T-helper 9 cell (primary cell): Measurements from ENCODE around the gene AGFG2.

ENCODE experiments used
- DNase-seq: peaks from one replicate; pipeline ENCODE4 v3.0.0-alpha.2; 2020

Gene AGFG2

GRCh38 chr7:100572949-100573675 is 34.1 kb downstream of the AGFG2 start:
- DNase-seq, result no peak

- DNase-seq, result no peak
These were observed 34.8 kb downstream of the AGFG2 start, which contains the start of gene SAP25 for GRCh38 chr7:100573691-100574361. TSS of gene SAP25 (minus strand) at chr7:100573900. CDS start at chr7:100573742, 158 bp downstream.

GRCh38 chr7:100574362-100575205 is 35.6 kb downstream of the AGFG2 start:
- no peak for DNase-seq

GRCh38 chr7:100575206-100575631 is 36.2 kb downstream of the AGFG2 start:
- DNase-seq, result no peak

- DNase-seq, result no peak
These were observed 36.9 kb downstream of the AGFG2 start for GRCh38 chr7:100575746-100576383.

GRCh38 chr7:100576384-100576993 is 37.5 kb downstream of the AGFG2 start:
- DNase-seq, result no peak

GRCh38 chr7:100577103-100577502 is 38.1 kb downstream of the AGFG2 start:
- no peak for DNase-seq

GRCh38 chr7:100577507-100577906 is 38.5 kb downstream of the AGFG2 start:
- no peak for DNase-seq

GRCh38 chr7:100578246-100579183 is 39.5 kb downstream of the AGFG2 start:
- no peak for DNase-seq

GRCh38 chr7:100580466-100581283 is 41.7 kb downstream of the AGFG2 start:
- no peak for DNase-seq

- DNase-seq, result no peak
These were observed 43.1 kb downstream of the AGFG2 start for GRCh38 chr7:100582041-100582579.

GRCh38 chr7:100582650-100583049 is 43.6 kb downstream of the AGFG2 start:
- no peak for DNase-seq

- peak; percentile 44 for DNase-seq
These were observed 44.4 kb downstream of the AGFG2 start for GRCh38 chr7:100583132-100584053.

GRCh38 chr7:100584054-100584682 is 45.2 kb downstream of the AGFG2 start:
- DNase-seq, result no peak

- DNase-seq, result no peak
These were observed 45.9 kb downstream of the AGFG2 start for GRCh38 chr7:100584683-100585510.

GRCh38 chr7:100585511-100586265 is 46.7 kb downstream of the AGFG2 start, which contains the start of gene LRCH4:
TSS of gene LRCH4 (minus strand) at chr7:100586129. CDS start at chr7:100586100, 29 bp downstream.
- peak; percentile 64 for DNase-seq
